Psoas muscle (tissue), 8 donors: ENCODE data around the gene CAMTA1. TPM values are rescaled to one million over a fixed set of nuclear protein-coding genes. Genes with fewer than 3 reads are reported as not detected.

Source experiments
- ATAC-seq, 4 donors: fragments of 200-7000 bp; cut with Tn5 transposase; one replicate each; pipeline ENCODE4 v1.9.1; 2020; ENCODE audit warnings: moderate library complexity in 3 of 4, mild to moderate bottlenecking in 2 of 4
- DNase-seq, 2 donors: peaks; one replicate each; pipeline ENCODE4 v3.0.0-alpha.2; 2020
- H3K27ac ChIP-seq: fragments of 200-600 bp; one replicate; pipeline ENCODE4 v1.8.0; 2022
- H3K27me3 ChIP-seq, 3 donors: fragments of 200-600 bp in 1 of 3; one replicate each; pipeline versions ENCODE4 v1.6.1 to v1.8.0; 2013 to 2022; ENCODE audit warnings: low read length in 2 of 3, mild to moderate bottlenecking in 2 of 3, moderate library complexity in 1 of 3; ENCODE audit not compliant: insufficient read depth in 3 of 3
- H3K36me3 ChIP-seq, 2 donors: fragments of 200-600 bp in 1 of 2; one replicate each; pipeline versions ENCODE4 v1.6.1 to v1.8.0; 2013 to 2022; ENCODE audit warnings: low read depth in 1 of 2, mild to moderate bottlenecking in 1 of 2, moderate library complexity in 1 of 2; ENCODE audit not compliant: insufficient read depth in 1 of 2
- H3K4me1 ChIP-seq: fragments of 200-600 bp; one replicate; pipeline ENCODE4 v1.8.0; 2022
- H3K4me3 ChIP-seq: fragments of 200-600 bp; one replicate; pipeline ENCODE4 v1.8.0; 2022; ENCODE audit warnings: mild to moderate bottlenecking
- H3K9me3 ChIP-seq: fragments of 200-600 bp; one replicate; pipeline ENCODE4 v1.8.0; 2022
- WGBS, 3 donors: extraction: QIAGEN DNeasy Blood & Tissue Kit; methylation state at CpG; one replicate each; pipeline versions ENCODE4 v1.1.6 to v1.1.7; 2013; 5-methylcytosine and 5-hydroxymethylcytosine counted together
- intact Hi-C, 2 donors: fragments of 100-400 bp; cut with DNase I; formaldehyde crosslinking; loops; one replicate each; pipeline versions ENCODE4 v1.11.0 to v1.14.2; 2022
- polyA plus RNA-seq, 3 donors: library from polyadenylated mRNA; stranded (reverse); fragments of 200-250 nt; gene quantifications; one replicate each; pipeline ENCODE4 v1.2.3, GENCODE V29; 2013
- total RNA-seq, 4 donors: library from RNA; stranded (reverse); fragmentation: NEBNext Ultra II Directional in 2 of 4; extraction: Animal tissue kit (Norgen Biotek cat#: 25700) in 2 of 4; gene quantifications; one replicate each; pipeline versions ENCODE4 v1.2.1 to v1.2.4, GENCODE V29; 2021 to 2023
- TF ChIP-seq, protein P1 (sequence below): fragments of 200-600 bp; IDR thresholded peaks from one replicate; pipeline ENCODE4 v1.8.0; 2022; ENCODE audit warnings: antibody characterized with exemption
- donor health status: healthy with polysubstance abuse.
- donor health status: DM: no; HTN: no; CAD: no; lungs with moderate emphysema.
- donor health status: Bipolar disorder and iron deficiency.
- donor health status: healthy.
- donor health status: DM: yes; HTN: yes; CAD: no.
- donor health status: DM: no; HTN: no; CAD: no.
- donor health status: DM: no; HTN: no; CAD: no.
- donor health status: DM: yes; HTN: yes; CAD: no.

The CAMTA1 gene
- total and polyA plus RNA-seq, 7 donors = 64.6 to 206 (median 76.5) TPM

DNA sequence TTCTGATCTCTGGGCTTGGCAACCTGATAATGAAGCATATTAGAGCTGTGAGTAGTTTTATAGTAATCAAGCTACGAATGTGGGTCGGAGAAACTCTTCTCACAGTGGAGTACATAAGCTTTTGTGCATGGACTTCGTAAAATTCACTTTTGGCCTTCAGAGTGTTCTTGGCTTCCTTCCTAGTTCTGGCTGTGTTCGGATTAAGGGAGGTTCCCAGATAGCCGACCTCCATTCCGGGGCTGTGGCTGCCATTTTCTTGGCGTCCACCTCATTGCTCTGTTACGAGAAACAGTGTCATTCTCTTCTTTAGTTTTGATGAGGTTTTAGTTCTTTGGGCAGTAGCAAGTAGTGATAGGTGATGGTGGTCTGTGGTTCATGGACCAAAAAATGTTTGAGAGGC is 26.3 kb downstream of the CAMTA1 start:
- Histone ChIP-seq H3K9me3 (no peaks in the 10 kb centered on the region), H3K4me3 (no peak overlapping the region), H3K27me3 (no peaks in the 10 kb centered on the region), H3K4me1 (peaks cover 24% of the 10 kb centered on the region), H3K27ac (no peak overlapping the region), H3K36me3 (no peaks in the 10 kb centered on the region)
- WGBS, 3 donors = 50 to 59% (median 55%) methylated on average over 8 of the region's 8 CpGs
- TF ChIP-seq, protein P1, sequence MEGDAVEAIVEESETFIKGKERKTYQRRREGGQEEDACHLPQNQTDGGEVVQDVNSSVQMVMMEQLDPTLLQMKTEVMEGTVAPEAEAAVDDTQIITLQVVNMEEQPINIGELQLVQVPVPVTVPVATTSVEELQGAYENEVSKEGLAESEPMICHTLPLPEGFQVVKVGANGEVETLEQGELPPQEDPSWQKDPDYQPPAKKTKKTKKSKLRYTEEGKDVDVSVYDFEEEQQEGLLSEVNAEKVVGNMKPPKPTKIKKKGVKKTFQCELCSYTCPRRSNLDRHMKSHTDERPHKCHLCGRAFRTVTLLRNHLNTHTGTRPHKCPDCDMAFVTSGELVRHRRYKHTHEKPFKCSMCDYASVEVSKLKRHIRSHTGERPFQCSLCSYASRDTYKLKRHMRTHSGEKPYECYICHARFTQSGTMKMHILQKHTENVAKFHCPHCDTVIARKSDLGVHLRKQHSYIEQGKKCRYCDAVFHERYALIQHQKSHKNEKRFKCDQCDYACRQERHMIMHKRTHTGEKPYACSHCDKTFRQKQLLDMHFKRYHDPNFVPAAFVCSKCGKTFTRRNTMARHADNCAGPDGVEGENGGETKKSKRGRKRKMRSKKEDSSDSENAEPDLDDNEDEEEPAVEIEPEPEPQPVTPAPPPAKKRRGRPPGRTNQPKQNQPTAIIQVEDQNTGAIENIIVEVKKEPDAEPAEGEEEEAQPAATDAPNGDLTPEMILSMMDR = no peak
- no peak for ATAC-seq
- intact Hi-C loops = no loop called here
- DNase-seq = no peak

DNA sequence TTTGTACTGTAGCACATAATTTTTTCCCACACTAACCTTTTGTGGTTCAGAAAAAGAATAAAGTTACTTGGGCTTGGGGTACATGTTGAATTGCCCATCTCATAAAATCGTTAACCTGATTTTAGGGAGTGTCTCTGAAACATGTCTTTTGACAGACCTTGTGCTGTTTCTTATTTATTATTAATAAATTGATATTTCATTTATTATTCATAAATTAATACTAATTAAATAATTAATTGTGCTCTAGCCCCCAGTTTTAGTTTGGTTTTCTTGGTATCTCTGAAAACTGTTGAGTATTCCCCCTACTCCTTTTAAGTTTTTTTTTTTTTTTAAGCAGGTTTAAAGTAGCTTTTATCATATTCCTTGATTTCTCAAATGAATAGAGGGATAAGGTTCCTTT is 27.9 kb downstream of the CAMTA1 start:
- no peaks in the 10 kb centered on the region for H3K27me3 ChIP-seq
- 88 to 97% (median 91%) methylated on average over 1 of the region's 1 CpG for WGBS, 3 donors
- intact Hi-C loops = no loop called here
- peaks cover 14% of the 10 kb centered on the region for H3K4me1 ChIP-seq
- DNase-seq (no peak), ATAC-seq (no peak)
- no peak overlapping the region for H3K4me3 ChIP-seq
- H3K36me3 ChIP-seq = no peaks in the 10 kb centered on the region
- H3K27ac ChIP-seq = no peak overlapping the region
- no peaks in the 10 kb centered on the region for H3K9me3 ChIP-seq
- TF ChIP-seq, protein P1 = no peak

DNA sequence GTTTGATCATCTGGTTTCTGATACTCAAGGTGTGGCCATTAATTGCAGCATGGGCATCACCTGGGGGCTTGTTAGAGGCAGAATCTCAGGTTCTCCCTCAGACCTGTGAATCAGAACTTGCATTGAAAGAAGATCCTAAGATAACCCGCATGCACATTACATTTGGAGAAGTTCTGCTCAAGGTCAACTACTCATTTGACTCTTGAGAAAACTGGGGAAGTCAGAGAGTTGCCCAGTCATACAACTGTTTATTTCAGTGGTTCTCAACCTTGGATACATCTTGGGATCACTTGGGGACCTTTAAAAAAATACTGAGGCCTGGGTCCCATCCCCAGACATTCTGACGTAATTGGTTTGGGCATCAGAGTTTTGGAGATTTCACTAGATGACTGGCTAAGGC is 30.5 kb downstream of the CAMTA1 start:
- ATAC-seq = no peak

DNA sequence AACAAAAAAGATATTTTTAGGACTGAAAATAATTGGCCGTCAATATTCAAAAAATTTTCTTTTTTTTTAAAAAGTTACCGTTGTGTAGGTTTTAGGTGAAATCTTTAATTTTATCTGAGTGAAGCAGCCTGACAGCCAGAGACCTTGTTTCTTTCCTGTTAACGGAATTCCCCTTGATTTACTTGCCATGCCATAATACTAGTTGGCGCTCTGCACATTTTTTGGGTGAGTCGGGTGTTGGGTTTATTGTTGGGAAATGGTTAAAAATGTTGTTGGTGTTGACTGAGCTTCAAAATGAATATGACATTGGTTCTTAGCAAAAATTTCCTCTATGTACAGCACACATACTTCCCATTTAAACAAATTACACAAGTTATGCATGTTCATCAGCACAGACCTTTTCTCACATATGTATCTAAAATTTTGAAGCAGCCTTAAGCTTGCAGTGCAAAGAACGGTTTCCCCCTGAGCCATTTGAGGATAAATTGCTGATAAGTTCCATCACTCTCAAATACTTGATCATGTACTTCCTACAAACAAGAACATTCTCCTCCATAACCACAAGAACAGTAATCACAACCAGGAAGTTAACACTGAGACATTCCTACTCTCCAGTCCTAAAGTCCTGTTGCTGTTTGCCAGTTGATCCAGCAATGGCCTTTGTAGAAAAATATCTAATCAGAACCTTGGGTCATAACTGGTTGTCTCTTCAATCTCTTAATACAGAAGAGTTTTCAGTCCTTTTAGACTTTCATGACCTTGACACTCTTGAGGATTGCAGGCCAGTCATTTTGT is 34.2 kb downstream of the CAMTA1 start:
- Histone ChIP-seq H3K4me3 (no peak overlapping the region), H3K36me3 (no peaks in the 10 kb centered on the region), H3K4me1 (peaks cover 53% of the 10 kb centered on the region), H3K27ac (peak overlapping the region; percentile 42), H3K9me3 (no peaks in the 10 kb centered on the region), H3K27me3 (no peaks in the 10 kb centered on the region)
- DNase-seq (no peak), ATAC-seq (no peak)
- intact Hi-C loops = no loop called here
- TF ChIP-seq, protein P1 = no peak
- WGBS, 3 donors = 83 to 86% (median 85%) methylated on average over 6 of the region's 6 CpGs

More for the DNA sequence above, 30.5 kb downstream of the CAMTA1 start:
- DNase-seq = no peak
- Histone ChIP-seq H3K27me3 (no peaks in the 10 kb centered on the region), H3K4me1 (peaks cover 30% of the 10 kb centered on the region), H3K4me3 (no peak overlapping the region), H3K9me3 (no peaks in the 10 kb centered on the region), H3K27ac (no peak overlapping the region), H3K36me3 (no peaks in the 10 kb centered on the region)
- intact Hi-C loops = no loop called here
- 87 to 93% (median 90%) methylated on average over 2 of the region's 2 CpGs for WGBS, 3 donors
- TF ChIP-seq, protein P1 = no peak

DNA sequence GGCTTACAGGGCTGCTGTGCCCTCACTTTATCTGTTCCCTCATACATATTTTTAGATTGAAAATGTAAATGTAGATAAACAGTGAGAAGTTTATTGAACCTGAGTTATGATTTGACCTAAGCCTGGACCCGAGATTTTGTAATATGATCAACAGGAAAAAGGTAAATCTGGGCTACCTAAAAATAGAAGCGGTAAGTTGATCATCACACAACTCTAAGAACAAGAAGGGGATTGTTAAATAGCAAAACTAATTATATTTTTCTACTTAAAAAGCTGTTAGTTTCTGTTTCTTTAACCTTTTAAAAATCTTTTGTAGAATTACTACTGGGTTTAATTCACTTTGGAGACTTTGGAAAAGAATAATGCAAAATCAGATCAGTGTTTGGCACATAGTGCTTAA is 35.6 kb downstream of the CAMTA1 start:
- Histone ChIP-seq H3K4me1 (peaks cover 57% of the 10 kb centered on the region), H3K36me3 (no peaks in the 10 kb centered on the region), H3K4me3 (peak overlapping the region; percentile 19), H3K27me3 (no peaks in the 10 kb centered on the region), H3K9me3 (no peaks in the 10 kb centered on the region), H3K27ac (peak overlapping the region; percentile 42)
- DNase-seq = no peak
- TF ChIP-seq, protein P1 = no peak
- ATAC-seq = no peak
- WGBS, 3 donors = 18 to 27% (median 24%) methylated on average over 2 of the region's 2 CpGs
- intact Hi-C loops = no loop called here
